CD14-positive monocyte (primary cell): ENCODE results near the gene GALNT18. TPM values are rescaled to one million over a fixed set of nuclear protein-coding genes. Genes with fewer than 3 reads are reported as not detected.

Experiments
- DNase-seq, 3 donors: peaks; one replicate each; pipeline ENCODE4 v3.0.0-alpha.2; 2011 to 2022
- H2AFZ ChIP-seq: 2 replicates; pipeline ENCODE4 v1.6.0; 2012; ENCODE audit warnings: mild to moderate bottlenecking, low read depth, low read length, inconsistent platforms; ENCODE audit not compliant: insufficient read depth, poor library complexity, severe bottlenecking
- H3K27ac ChIP-seq, 2 donors: 1 replicate in 1 of 2; 2 replicates in 1 of 2; pipeline ENCODE4 v1.5.1; 2012 to 2013; ENCODE audit warnings: low read length in 2 of 2, control low read depth in 1 of 2, inconsistent platforms in 1 of 2, low read depth in 1 of 2, mild to moderate bottlenecking in 1 of 2
- H3K27me3 ChIP-seq, 2 donors: one replicate each; pipeline versions ENCODE4 v1.6.0 to v1.6.1; 2011 to 2013; ENCODE audit warnings: low read length in 2 of 2; ENCODE audit not compliant: control insufficient read depth in 2 of 2, insufficient read depth in 2 of 2
- H3K36me3 ChIP-seq, 2 donors: replicated peaks in 1 of 2; 1 replicate in 1 of 2; 2 replicates in 1 of 2; pipeline versions ENCODE4 v1.5.1 to v1.6.1; 2012 to 2013; ENCODE audit warnings: low read length in 2 of 2, control low read depth in 1 of 2, inconsistent platforms in 1 of 2, mild to moderate bottlenecking in 1 of 2; ENCODE audit not compliant: insufficient read depth in 2 of 2, control insufficient read depth in 1 of 2
- H3K4me1 ChIP-seq, 2 donors: 1 replicate in 1 of 2; 2 replicates in 1 of 2; pipeline versions ENCODE4 v1.5.1 to v1.6.1; 2012 to 2013; ENCODE audit warnings: low read length in 2 of 2, control low read depth in 1 of 2, inconsistent platforms in 1 of 2, mild to moderate bottlenecking in 1 of 2, moderate library complexity in 1 of 2; ENCODE audit not compliant: insufficient read depth in 2 of 2, control insufficient read depth in 1 of 2
- H3K4me2 ChIP-seq: replicated peaks from 2 replicates; pipeline ENCODE3; 2012; ENCODE audit warnings: low read length, moderate library complexity, mild to moderate bottlenecking; ENCODE audit not compliant: poor library complexity, severe bottlenecking; ENCODE audit errors: extremely low read depth
- H3K4me3 ChIP-seq, 3 experiments: fragments of 200-600 bp in 1 of 3; sonication (generic) in 1 of 3; replicated peaks in 1 of 3; 1 replicate in 2 of 3; 2 replicates in 1 of 3; pipeline ENCODE4 v1.5.1; 2011 to 2013; ENCODE audit warnings: low read length in 3 of 3, mild to moderate bottlenecking in 3 of 3, control low read depth in 2 of 3, low read depth in 2 of 3, inconsistent platforms in 1 of 3, moderate library complexity in 1 of 3
- H3K79me2 ChIP-seq: 2 replicates; pipeline ENCODE4 v1.6.0; 2012; ENCODE audit warnings: mild to moderate bottlenecking, control low read depth, inconsistent platforms, low read length, moderate library complexity; ENCODE audit not compliant: insufficient read depth
- H3K9ac ChIP-seq: 2 replicates; pipeline ENCODE4 v1.6.0; 2017; ENCODE audit warnings: low read length, mild to moderate bottlenecking; ENCODE audit not compliant: insufficient read depth, poor library complexity, severe bottlenecking
- H3K9me3 ChIP-seq, 2 donors: replicated peaks in 1 of 2; 1 replicate in 1 of 2; 2 replicates in 1 of 2; pipeline versions ENCODE4 v1.5.1 to v1.6.1; 2012 to 2013; ENCODE audit warnings: low read length in 2 of 2, control low read depth in 1 of 2; ENCODE audit not compliant: control insufficient read depth in 1 of 2, insufficient read depth in 1 of 2
- H4K20me1 ChIP-seq: 2 replicates; pipeline ENCODE4 v1.6.0; 2012; ENCODE audit warnings: mild to moderate bottlenecking, low read length, control low read depth, moderate library complexity; ENCODE audit not compliant: insufficient read depth
- H3K27ac Mint-ChIP-seq, 7 donors: one replicate each; pipeline ENCODE4 v1.8.0; 2020; ENCODE audit warnings: mild to moderate bottlenecking in 7 of 7, mixed read lengths in 7 of 7, moderate library complexity in 6 of 7, inconsistent platforms in 2 of 7
- H3K27me3 Mint-ChIP-seq, 3 donors: one replicate each; pipeline ENCODE4 v1.8.0; 2021 to 2022; ENCODE audit warnings: low read depth in 3 of 3, mild to moderate bottlenecking in 3 of 3, mixed read lengths in 3 of 3, moderate library complexity in 3 of 3, inconsistent platforms in 1 of 3
- H3K36me3 Mint-ChIP-seq, 2 donors: one replicate each; pipeline ENCODE4 v1.8.0; 2020; ENCODE audit warnings: mixed read lengths in 2 of 2, inconsistent platforms in 1 of 2, mild to moderate bottlenecking in 1 of 2
- H3K4me1 Mint-ChIP-seq: one replicate; pipeline ENCODE4 v1.8.0; 2020; ENCODE audit warnings: mild to moderate bottlenecking, mixed read lengths
- H3K4me3 Mint-ChIP-seq, 2 donors: one replicate each; pipeline ENCODE4 v1.8.0; 2020; ENCODE audit warnings: mild to moderate bottlenecking in 2 of 2, mixed read lengths in 2 of 2, moderate library complexity in 1 of 2
- H3K9me3 Mint-ChIP-seq, 7 donors: one replicate each; pipeline ENCODE4 v1.8.0; 2020 to 2022; ENCODE audit warnings: mixed read lengths in 7 of 7, mild to moderate bottlenecking in 6 of 7, moderate library complexity in 6 of 7, inconsistent platforms in 2 of 7
- WGBS: methylation state at CpG from one replicate; pipeline ENCODE4 v1.1.5; 2013; ENCODE audit warnings: missing lambda C conversion rate; ENCODE audit not compliant: insufficient coverage; 5-methylcytosine and 5-hydroxymethylcytosine counted together
- intact Hi-C, 2 donors: fragments of 100-400 bp; cut with micrococcal nuclease; formaldehyde crosslinking; loops; one replicate each; pipeline versions ENCODE4 v1.15.0 to v1.15.1; 2023
- polyA plus RNA-seq, 3 donors: library from polyadenylated mRNA; depleted of rRNA in 1 of 3; unstranded in 2 of 3; stranded (reverse) in 1 of 3; fragments of 300-500 nt in 2 of 3; fragments of >200 nt in 1 of 3; fragmentation: Illumina TruSeq in 2 of 3; gene quantifications; 1 replicate in 2 of 3; 2 replicates in 1 of 3; pipeline ENCODE4 v1.2.3, GENCODE V29; 2012 to 2021
- small RNA-seq: library from RNA; depleted of rRNA; stranded (forward); fragments of <200 nt; gene quantifications from one replicate; pipeline ENCODE3, GENCODE V24; 2012; ENCODE audit warnings: low read depth; ENCODE audit not compliant: insufficient read length
- TF ChIP-seq, protein P1 (sequence below): fragments of 200-600 bp; IDR thresholded peaks from one replicate; pipeline ENCODE4 v1.8.0; 2022; ENCODE audit warnings: antibody characterized with exemption, mild to moderate bottlenecking

The GALNT18 gene
- polyA plus RNA-seq, 3 donors = not detected

DNA sequence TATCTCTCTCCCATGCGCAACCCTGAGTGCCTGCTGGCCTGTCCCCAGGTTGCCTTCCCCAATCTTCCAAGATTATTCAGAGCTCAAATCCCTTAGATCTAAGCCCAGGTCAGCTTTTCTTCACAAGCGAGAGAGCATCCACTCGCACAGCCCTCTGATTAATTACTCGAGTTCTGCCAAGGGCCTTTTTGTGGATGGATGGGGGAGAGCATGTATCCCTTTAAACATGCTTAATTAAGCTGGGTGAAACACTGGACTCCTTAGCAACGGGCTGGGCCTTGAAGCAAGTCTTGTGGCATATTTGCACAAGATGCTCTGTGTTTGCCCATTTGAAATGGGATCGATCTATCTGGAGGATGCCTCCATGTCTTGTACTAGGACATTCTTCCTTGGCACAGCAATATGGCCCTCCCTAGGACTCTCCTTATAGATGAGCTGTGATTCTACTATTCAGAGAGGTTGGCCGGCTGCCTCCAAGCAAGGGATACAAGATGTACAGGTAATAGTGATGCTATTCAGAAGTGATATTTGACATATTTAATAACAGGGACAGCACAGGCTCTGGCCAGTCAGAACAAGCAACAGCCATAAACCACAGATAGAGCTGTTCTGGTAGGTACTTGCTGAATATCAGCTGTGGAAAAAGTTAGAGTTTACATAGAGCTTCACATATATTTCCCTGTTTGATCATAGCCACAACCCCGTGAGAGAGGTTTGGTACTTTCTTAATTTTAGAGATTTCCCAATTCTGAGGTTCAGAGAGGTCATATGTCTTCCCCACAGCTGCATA lies 394.3 kb downstream of the GALNT18 start:
- H2AFZ ChIP-seq = no peak overlapping the region
- no peaks in the 10 kb centered on the region for H4K20me1 ChIP-seq
- no peak overlapping the region for H3K4me3 ChIP-seq
- peaks cover 0 to 9% (median 7%) of the 10 kb centered on the region in 3 donors for H3K27me3 Mint-ChIP-seq
- WGBS = 92% methylated on average over 5 of the region's 8 CpGs
- no peaks in the 10 kb centered on the region for H3K9me3 ChIP-seq
- no peaks in the 10 kb centered on the region for H3K36me3 ChIP-seq
- H3K4me3 Mint-ChIP-seq = no peak overlapping the region
- no peaks in the 10 kb centered on the region for H3K27me3 ChIP-seq
- H3K9ac ChIP-seq = no peak overlapping the region
- no peak overlapping the region for H3K4me2 ChIP-seq
- no peaks in the 10 kb centered on the region for H3K79me2 ChIP-seq
- DNase-seq = no peak
- no peaks in the 10 kb centered on the region for H3K4me1 Mint-ChIP-seq
- no peaks in the 10 kb centered on the region for H3K4me1 ChIP-seq
- peaks cover 0 to 6% (median 3%) of the 10 kb centered on the region in 7 donors for H3K9me3 Mint-ChIP-seq
- intact Hi-C loops = no loop called here
- H3K27ac ChIP-seq = no peak overlapping the region
- TF ChIP-seq, protein P1, sequence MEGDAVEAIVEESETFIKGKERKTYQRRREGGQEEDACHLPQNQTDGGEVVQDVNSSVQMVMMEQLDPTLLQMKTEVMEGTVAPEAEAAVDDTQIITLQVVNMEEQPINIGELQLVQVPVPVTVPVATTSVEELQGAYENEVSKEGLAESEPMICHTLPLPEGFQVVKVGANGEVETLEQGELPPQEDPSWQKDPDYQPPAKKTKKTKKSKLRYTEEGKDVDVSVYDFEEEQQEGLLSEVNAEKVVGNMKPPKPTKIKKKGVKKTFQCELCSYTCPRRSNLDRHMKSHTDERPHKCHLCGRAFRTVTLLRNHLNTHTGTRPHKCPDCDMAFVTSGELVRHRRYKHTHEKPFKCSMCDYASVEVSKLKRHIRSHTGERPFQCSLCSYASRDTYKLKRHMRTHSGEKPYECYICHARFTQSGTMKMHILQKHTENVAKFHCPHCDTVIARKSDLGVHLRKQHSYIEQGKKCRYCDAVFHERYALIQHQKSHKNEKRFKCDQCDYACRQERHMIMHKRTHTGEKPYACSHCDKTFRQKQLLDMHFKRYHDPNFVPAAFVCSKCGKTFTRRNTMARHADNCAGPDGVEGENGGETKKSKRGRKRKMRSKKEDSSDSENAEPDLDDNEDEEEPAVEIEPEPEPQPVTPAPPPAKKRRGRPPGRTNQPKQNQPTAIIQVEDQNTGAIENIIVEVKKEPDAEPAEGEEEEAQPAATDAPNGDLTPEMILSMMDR = no peak
- H3K36me3 Mint-ChIP-seq = no peaks in the 10 kb centered on the region
- H3K27ac Mint-ChIP-seq = peak overlapping the region in 2 of 7 donors; percentile 24 to 32

Small RNAs within 50 kb of the gene (small RNA-seq; reads per million reads assigned to genes)
- gene MIR4299 = not detected

Other genes with a start within 250 kb of the GALNT18 start
- 10 to 100 TPM in 2 of 3 donors, 1 to 10 TPM in 1; 8.1 to 17.5 (median 10.5) TPM for gene USP47, start 220.0 kb upstream of the GALNT18 start, polyA plus RNA-seq